HG02642 (cell line): ENCODE data around the gene BRD1.
"Not testable (repeated sequence)": the region's sequence is repeated elsewhere in the genome, so short reads cannot be mapped to it uniquely, and the experiment has no call there.

Source experiments
- ATAC-seq: cut with Tn5 transposase; IDR thresholded peaks from one replicate; pipeline ENCODE4 v1.9.1; 2021; ENCODE audit warnings: mild to moderate bottlenecking; ENCODE audit not compliant: unreplicated experiment, poor library complexity

BRD1 gene

DNA sequence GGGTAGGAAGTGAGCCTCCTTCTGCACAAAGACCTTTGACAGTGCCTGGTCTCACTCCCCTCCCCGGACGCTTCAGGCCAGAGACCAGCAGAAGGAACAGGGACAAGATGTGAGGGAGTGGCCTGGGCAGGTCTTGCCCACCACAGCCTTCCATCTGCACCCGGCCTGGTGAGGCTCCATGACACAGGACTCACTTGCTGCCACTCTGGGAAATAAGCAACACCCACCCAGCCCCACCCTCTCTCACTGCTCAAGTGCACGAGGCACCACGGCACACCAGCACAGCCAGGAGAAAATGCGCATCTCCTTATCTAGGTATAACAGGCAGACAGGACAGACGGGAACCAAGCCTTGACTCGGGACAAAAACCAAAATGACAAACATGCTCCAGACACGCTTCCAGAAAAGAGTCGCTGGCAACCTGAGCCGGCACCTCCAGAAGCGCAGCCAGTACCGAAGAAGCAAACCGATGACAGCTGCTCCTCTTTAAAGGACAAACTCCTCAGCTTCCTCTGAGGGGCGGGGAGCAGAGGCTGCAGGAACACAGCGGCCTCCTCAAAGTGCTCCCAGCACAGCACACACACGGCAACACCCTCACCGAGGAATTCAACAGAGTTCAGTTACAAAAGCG, 41.7 kb downstream of the BRD1 start:
- ATAC-seq: no peak

- ATAC-seq: no peak
These were observed 42.6 kb downstream of the BRD1 start for GRCh38 chr22:49785046-49785521.

GRCh38 chr22:49784630-49784971, 43.1 kb downstream of the BRD1 start:
- no peak for ATAC-seq

GRCh38 chr22:49783926-49784629, 43.6 kb downstream of the BRD1 start:
- ATAC-seq: no peak

- ATAC-seq: no peak
These were observed 44.5 kb downstream of the BRD1 start for GRCh38 chr22:49783036-49783746.

DNA sequence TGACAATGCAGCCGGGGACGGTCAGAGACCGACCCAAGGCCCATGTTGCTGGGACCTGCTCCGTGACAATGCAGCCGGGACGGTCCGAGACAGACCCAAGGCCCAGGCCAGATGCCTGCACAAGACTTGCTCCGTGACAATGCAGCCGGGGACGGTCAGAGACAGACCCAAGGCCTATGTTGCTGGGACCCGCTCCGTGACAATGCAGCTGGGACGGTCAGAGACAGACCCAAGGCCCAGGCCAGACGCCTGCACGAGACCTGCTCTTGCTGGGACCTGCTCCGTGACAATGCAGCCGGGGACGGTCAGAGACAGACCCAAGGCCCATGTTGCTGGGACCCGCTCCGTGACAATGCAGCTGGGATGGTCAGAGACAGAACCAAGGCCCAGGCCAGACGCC, 45.8 kb downstream of the BRD1 start:
- ATAC-seq: not testable (repeated sequence)

- no peak for ATAC-seq
These were observed 46.3 kb downstream of the BRD1 start for GRCh38 chr22:49781289-49781782.

DNA sequence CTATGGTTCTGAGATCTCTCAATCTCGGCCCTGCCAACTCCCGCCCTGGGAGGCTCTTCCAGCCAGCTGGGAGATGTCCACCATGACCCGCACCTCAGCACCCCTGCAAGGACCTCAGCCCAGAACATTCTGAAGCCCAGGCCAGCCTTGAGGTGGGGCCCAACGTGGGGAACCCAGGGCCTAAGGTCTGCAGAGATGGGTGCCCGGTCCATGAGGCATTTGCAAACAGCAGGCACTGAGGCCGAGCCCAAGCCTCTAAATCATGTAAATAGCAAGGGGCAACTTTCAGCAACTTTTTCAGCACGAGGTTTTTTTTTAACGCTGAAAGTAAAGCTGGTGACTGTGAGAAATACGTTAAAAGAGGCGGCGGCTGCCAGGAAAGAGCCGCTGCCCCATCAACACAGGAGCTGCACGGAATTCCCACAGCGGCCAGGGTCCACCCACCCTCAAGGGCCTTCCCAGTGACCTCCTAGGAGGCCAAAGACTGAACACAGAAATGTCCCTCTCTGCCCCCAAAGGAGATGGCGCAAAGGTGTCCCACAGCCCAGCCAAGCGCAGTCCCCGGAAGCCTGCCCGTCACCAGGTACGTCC, 46.9 kb downstream of the BRD1 start:
- no peak for ATAC-seq

- ATAC-seq: no peak
These were observed 47.6 kb downstream of the BRD1 start for GRCh38 chr22:49779853-49780697.

- ATAC-seq: no peak
These were observed 48.5 kb downstream of the BRD1 start for GRCh38 chr22:49779211-49779610.

- ATAC-seq: no peak
These were observed 50.0 kb downstream of the BRD1 start for GRCh38 chr22:49777569-49778249.

GRCh38 chr22:49776891-49777290, 50.8 kb downstream of the BRD1 start:
- no peak for ATAC-seq

GRCh38 chr22:49775867-49776511, 51.7 kb downstream of the BRD1 start:
- ATAC-seq: no peak

DNA sequence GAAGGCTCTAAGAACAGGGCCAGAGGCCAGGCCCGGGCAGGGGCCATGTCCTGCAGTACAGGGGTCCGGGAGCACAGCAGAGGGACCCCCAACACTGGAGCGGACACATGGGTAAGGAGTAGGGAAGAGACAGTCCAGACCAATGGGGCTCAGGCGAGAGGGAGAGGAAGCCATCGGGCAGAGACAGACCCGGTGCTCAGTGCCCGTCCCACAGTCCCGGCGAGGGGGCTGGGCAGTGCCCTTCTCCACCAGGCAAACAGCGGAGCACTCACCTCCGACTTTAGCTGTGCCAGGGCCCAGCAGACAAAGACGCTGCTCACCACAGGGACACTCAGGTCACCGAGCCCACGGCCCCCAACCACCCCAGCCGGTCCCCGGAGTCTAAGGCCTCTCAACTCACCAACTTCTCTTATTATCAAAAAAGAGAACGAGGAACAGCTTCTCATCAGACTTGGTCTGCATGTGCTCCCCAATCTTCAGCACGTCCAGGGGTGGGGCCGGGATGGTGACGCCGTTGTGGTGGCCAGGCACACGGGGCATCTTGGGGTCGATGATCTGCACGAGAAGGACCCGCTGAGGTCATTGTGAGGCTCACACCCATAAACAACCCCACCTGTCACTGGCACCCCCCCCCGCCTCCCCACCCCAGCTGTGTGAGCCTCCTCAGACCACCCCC, 52.3 kb downstream of the BRD1 start:
- no peak for ATAC-seq

DNA sequence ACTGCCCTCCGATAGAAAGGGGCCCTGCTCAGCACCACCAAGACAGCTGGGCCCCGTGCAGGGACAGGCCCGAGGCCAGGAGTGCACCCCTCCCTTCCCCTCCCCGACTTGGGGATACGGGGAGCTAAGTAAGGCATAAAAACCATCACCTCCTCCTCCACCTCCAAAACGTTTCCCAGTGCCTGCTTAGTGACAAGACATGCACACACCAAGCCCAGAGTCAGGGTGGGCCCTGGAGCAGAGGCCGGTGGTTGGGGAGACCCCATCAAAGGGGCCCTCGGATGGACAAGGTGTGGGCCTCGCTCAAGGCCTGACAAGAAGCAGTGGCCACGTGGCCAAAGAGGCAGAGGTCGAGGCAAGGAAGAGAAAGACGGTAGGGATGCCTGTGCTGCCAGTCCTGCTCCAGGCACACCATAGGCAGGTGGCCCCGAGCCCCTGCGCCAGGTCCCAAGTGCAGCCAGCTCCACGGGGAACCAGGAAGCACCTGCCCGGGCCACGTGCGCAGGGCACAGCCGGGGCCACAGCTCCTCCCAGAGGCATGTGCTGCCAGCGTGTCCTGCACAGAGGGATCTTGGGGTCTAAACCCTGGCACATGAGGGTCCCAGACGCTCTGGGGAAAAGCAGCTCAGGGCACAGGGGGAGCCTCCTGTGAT, 53.0 kb downstream of the BRD1 start:
- ATAC-seq: no peak

DNA sequence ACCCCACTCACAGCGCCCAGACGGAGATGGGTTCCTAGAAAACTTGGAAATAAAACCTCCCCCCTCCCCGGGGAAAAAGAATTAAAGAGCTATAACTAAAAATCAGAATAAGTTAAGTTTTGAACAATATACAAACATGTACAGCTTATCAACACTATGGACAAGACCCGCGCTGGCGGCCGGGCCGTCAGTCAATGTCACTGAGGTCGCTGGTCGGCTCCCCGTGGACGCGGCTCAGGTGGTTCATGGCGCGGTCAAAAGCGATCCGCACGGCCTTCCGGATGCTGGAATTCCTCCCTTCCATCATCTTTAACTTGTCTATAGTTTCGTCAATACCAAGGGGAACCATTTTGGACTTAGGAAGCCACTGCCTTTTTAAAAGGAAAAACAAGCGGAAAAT, 53.6 kb downstream of the BRD1 start:
- no peak for ATAC-seq

DNA sequence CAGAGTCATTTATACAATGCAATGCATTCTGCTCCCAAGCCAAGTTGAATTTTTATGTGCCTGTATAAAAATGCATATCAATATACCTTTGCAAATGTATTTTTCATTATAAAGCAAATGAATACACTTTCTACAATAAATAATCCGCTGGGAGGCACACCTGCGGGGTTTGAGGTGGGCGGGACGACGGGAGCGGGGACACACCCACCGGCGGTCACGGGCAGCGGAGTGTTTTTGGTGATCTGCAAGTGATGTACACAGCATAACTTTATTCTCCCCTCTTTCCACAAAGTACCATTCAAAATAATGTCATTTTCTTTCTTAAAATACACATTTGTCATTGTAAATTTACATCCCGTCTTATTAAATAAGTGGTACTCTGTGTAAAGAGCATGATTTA, 54.1 kb downstream of the BRD1 start:
- ATAC-seq: no peak

DNA sequence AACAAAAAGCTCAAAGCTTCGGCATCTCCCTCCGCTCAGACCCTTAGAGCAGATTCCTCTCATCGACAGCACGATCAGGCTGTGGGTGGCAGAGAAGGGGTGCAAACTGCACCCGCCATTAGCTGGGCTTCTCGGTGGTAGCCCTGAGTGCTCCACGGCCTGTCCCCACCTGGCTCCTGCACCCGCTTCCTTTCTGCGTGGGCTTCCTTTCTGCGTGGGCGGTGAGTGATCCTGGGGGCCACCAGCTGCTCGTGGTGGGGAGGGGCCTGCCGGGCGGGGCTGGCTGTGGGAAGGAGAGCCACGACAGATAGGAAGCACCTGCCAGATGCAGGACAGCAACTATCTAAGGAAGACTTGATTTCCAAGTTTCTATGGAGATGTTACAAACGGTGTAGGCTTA, 55.0 kb downstream of the BRD1 start:
- no peak for ATAC-seq
